Keratinocyte (primary cell): Measurements from ENCODE around the gene EPB41. TPM values are rescaled to one million over a fixed set of nuclear protein-coding genes. Genes with fewer than 3 reads are reported as not detected.

ENCODE experiments used
- DNase-seq: peaks from one replicate; pipeline ENCODE4 v3.0.0-alpha.2; 2011; ENCODE audit warnings: low read depth, missing footprints, low spot score
- FAIRE-seq: peaks from 2 replicates; lab custom pipeline; 2011; peaks lifted over from hg19 to GRCh38; lab: Jason Lieb, UNC
- H2AFZ ChIP-seq: 2 replicates; pipeline ENCODE4 v1.6.0; 2012; ENCODE audit warnings: low read length, control low read depth, inconsistent platforms; ENCODE audit not compliant: control insufficient read depth
- H3K27ac ChIP-seq: 2 replicates; pipeline ENCODE4 v1.5.1; 2011; ENCODE audit warnings: low read length; ENCODE audit not compliant: control insufficient read depth, insufficient read depth
- H3K27me3 ChIP-seq: 3 replicates; pipeline ENCODE4 v1.6.0; 2011; ENCODE audit warnings: low read length; ENCODE audit not compliant: control insufficient read depth, insufficient read depth; ENCODE audit errors: extremely low read depth
- H3K36me3 ChIP-seq, 2 experiments: 2 replicates in 1 of 2; 3 replicates in 1 of 2; pipeline ENCODE4 v1.5.1; 2011; ENCODE audit warnings: low read length in 2 of 2, mild to moderate bottlenecking in 1 of 2; ENCODE audit not compliant: control insufficient read depth in 2 of 2, insufficient read depth in 2 of 2; ENCODE audit errors: extremely low read depth in 1 of 2
- H3K4me1 ChIP-seq: 3 replicates; pipeline ENCODE4 v1.5.1; 2011; ENCODE audit warnings: low read length; ENCODE audit not compliant: control insufficient read depth, insufficient read depth; ENCODE audit errors: extremely low read depth
- H3K4me2 ChIP-seq: 3 replicates; pipeline ENCODE4 v1.6.0; 2011; ENCODE audit warnings: low read depth, low read length; ENCODE audit not compliant: control insufficient read depth, insufficient read depth; ENCODE audit errors: extremely low read depth
- H3K4me3 ChIP-seq, 3 experiments: fragments of 200-600 bp in 1 of 3; sonication (generic) in 1 of 3; 2 replicates in 2 of 3; 3 replicates in 1 of 3; pipeline ENCODE4 v1.5.1; 2011 to 2016; ENCODE audit warnings: low read length in 3 of 3, mild to moderate bottlenecking in 3 of 3, control low read depth in 2 of 3, inconsistent platforms in 1 of 3, low read depth in 1 of 3, mixed read lengths in 1 of 3, mixed run types in 1 of 3, moderate library complexity in 1 of 3; ENCODE audit not compliant: control insufficient read depth in 2 of 3, insufficient read depth in 2 of 3; ENCODE audit errors: extremely low read depth in 1 of 3
- H3K79me2 ChIP-seq: 2 replicates; pipeline ENCODE4 v1.6.0; 2012; ENCODE audit warnings: low read length; ENCODE audit not compliant: control insufficient read depth, insufficient read depth
- H3K9ac ChIP-seq: 3 replicates; pipeline ENCODE4 v1.6.0; 2011; ENCODE audit warnings: low read length; ENCODE audit not compliant: control insufficient read depth, insufficient read depth; ENCODE audit errors: extremely low read depth
- H3K9me1 ChIP-seq: 3 replicates; pipeline ENCODE4 v1.6.0; 2011; ENCODE audit warnings: low read length; ENCODE audit not compliant: control insufficient read depth, insufficient read depth; ENCODE audit errors: extremely low read depth
- H3K9me3 ChIP-seq: 2 replicates; pipeline ENCODE4 v1.5.1; 2012; ENCODE audit warnings: low read depth, low read length; ENCODE audit not compliant: control insufficient read depth
- H4K20me1 ChIP-seq: 3 replicates; pipeline ENCODE4 v1.6.0; 2011; ENCODE audit warnings: low read length; ENCODE audit not compliant: control insufficient read depth, insufficient read depth; ENCODE audit errors: extremely low read depth
- CTCF ChIP-seq, 3 experiments: IDR thresholded peaks in 1 of 3; conservative IDR thresholded peaks in 1 of 3; optimal IDR thresholded peaks in 1 of 3; 2 replicates in 2 of 3; 3 replicates in 1 of 3; pipeline versions ENCODE3 to v1.5.1; 2011; ENCODE audit warnings: low read length in 3 of 3, mild to moderate bottlenecking in 3 of 3, moderate library complexity in 2 of 3, control low read depth in 1 of 3, inconsistent platforms in 1 of 3; ENCODE audit not compliant: insufficient read depth in 2 of 3; ENCODE audit errors: extremely low read depth in 1 of 3
- EZH2 ChIP-seq: IDR thresholded peaks from one replicate; pipeline ENCODE4 v1.6.1; 2012; ENCODE audit warnings: inconsistent platforms, mild to moderate bottlenecking, low read length, moderate library complexity
- dilution Hi-C: fragments of 300-500 bp; cut with MboI; formaldehyde crosslinking; loops from one replicate; pipeline ENCODE4 v1.7.0; 2020; ENCODE audit warnings: low sequenced_read_pairs; ENCODE audit not compliant: extremely low pct_ligation_motif_present
- polyA plus RNA-seq, 5 experiments: library from polyadenylated mRNA; depleted of rRNA in 3 of 5; stranded (reverse) in 3 of 5; stranded (forward) in 1 of 5; unstranded in 1 of 5; fragments of >200 nt; gene quantifications; 1 replicate in 1 of 5; 2 replicates in 3 of 5; 3 replicates in 1 of 5; pipeline versions ENCODE4 v1.2.1 to v1.2.3, GENCODE V29; 2011 to 2012; ENCODE audit warnings: missing spikeins in 2 of 5, low read depth in 1 of 5, low replicate concordance in 1 of 5

EPB41 gene
- polyA plus RNA-seq, 1 donor (not counting 4 experiments of a cell fraction or from before 2014, with no cell fraction given): 21.1 TPM

GRCh38 chr1:28983091-28983490, 68.7 kb downstream of the EPB41 start:
- no peak overlapping the region for H3K27ac ChIP-seq
- no peak for DNase-seq
- no peak overlapping the region for H3K4me3 ChIP-seq

GRCh38 chr1:28983509-28984310, 69.3 kb downstream of the EPB41 start:
- FAIRE-seq: no peak
- Histone ChIP-seq H3K9me1 (no peaks in the 10 kb centered on the region), H3K9me3 (no peaks in the 10 kb centered on the region), H3K4me1 (no peaks in the 10 kb centered on the region), H3K79me2 (no peaks in the 10 kb centered on the region), H2AFZ (no peak overlapping the region), H3K36me3 (peaks cover 0 to 3% of the 10 kb centered on the region in 2 experiments), H4K20me1 (no peaks in the 10 kb centered on the region), H3K27me3 (no peaks in the 10 kb centered on the region), H3K4me3 (no peak overlapping the region), H3K4me2 (no peak overlapping the region), H3K9ac (no peak overlapping the region), H3K27ac (no peak overlapping the region)
- DNase-seq: no peak
- dilution Hi-C loops: no loop called here
- TF ChIP-seq EZH2 (no peak), CTCF (optimal IDR thresholded peaks at IDR 0.05 in 1 of 3, IDR thresholded peaks at IDR 0.05 in 1 of 3, conservative IDR thresholded peaks at IDR 0.05 in 1 of 3; ENCODE audit: extremely low read depth in 1 of 3, insufficient read depth in 2 of 3, low read length in 3 of 3) (no peak)

More at GRCh38 chr1:28983091-28983490, 68.7 kb downstream of the EPB41 start:
- H3K9me1 ChIP-seq: no peaks in the 10 kb centered on the region
- TF ChIP-seq CTCF (optimal IDR thresholded peaks at IDR 0.05 in 1 of 3, IDR thresholded peaks at IDR 0.05 in 1 of 3, conservative IDR thresholded peaks at IDR 0.05 in 1 of 3; ENCODE audit: extremely low read depth in 1 of 3, insufficient read depth in 2 of 3, low read length in 3 of 3) (no peak), EZH2 (no peak)
- no peaks in the 10 kb centered on the region for H3K79me2 ChIP-seq
- dilution Hi-C loops: no loop called here
- no peak overlapping the region for H3K9ac ChIP-seq
- H3K9me3 ChIP-seq: no peaks in the 10 kb centered on the region
- no peaks in the 10 kb centered on the region for H3K4me1 ChIP-seq
- H3K4me2 ChIP-seq: no peak overlapping the region
- no peak overlapping the region for H2AFZ ChIP-seq
- H3K36me3 ChIP-seq: peaks cover 0 to 3% of the 10 kb centered on the region in 2 experiments
- no peaks in the 10 kb centered on the region for H3K27me3 ChIP-seq
- FAIRE-seq: no peak
- H4K20me1 ChIP-seq: no peaks in the 10 kb centered on the region
